ENCODE data around the gene PPP4R2. TPM values are rescaled to one million over a fixed set of nuclear protein-coding genes. Genes with fewer than 3 reads are reported as not detected.

Gene PPP4R2
- total and polyA plus RNA-seq, 2 donors (not counting 3 experiments of a cell fraction or from before 2014, with no cell fraction given): 6.5 to 74.4 TPM

GRCh38 chr3:73072634-73073033 is 76.0 kb downstream of the PPP4R2 start:
- H3K4me3 ChIP-seq (replicated peaks in 1 of 3; ENCODE audit: insufficient read depth in 1 of 3, low read depth in 1 of 3, low read length in 3 of 3): no peak overlapping the region
- dilution Hi-C loops (cut with MboI; ENCODE audit: extremely low pct_ligation_motif_present, low sequenced_read_pairs): no loop called here
- ChIA-PET POLR2A (no interaction called here), CTCF (interaction anchor here (0.9 to 1.7 kb wide), 3 partner anchors 15 to 221 kb away, joined by 3 to 8 read pairs (median 4); no protein-coding TSS in a partner anchor)
- no peak overlapping the region for H3K27ac ChIP-seq (ENCODE audit: insufficient read depth, low read depth, low read length)
- H3K4me2 ChIP-seq (ENCODE audit: insufficient read depth, low read length): no peak overlapping the region
- H3K79me2 ChIP-seq (ENCODE audit: control insufficient read depth, insufficient read depth, low read length): no peaks in the 10 kb centered on the region
- intact Hi-C loops (cut with micrococcal nuclease): no loop called here
- no peak overlapping the region for H3K9ac ChIP-seq (replicated peaks; ENCODE audit: extremely low read depth, insufficient read depth, low read length)
- FAIRE-seq (no peak), DNase-seq (ENCODE audit: low read depth, low spot score) (no peak)
- no peak overlapping the region for H2AFZ ChIP-seq (ENCODE audit: low read depth, low read length)
- no TSS peak for BruUV-seq (replicated peaks)
- H3K9me3 ChIP-seq (replicated peaks; ENCODE audit: control insufficient read depth, insufficient read depth, low read length): no peaks in the 10 kb centered on the region
- H3K9me1 ChIP-seq (replicated peaks; ENCODE audit: control insufficient read depth, extremely low read depth, insufficient read depth, low read length): no peaks in the 10 kb centered on the region
- no peaks in the 10 kb centered on the region for H3K4me1 ChIP-seq (ENCODE audit: control insufficient read depth, extremely low read depth, insufficient read depth, low read length)
- H4K20me1 ChIP-seq (replicated peaks; ENCODE audit: control insufficient read depth, extremely low read depth, insufficient read depth, low read length): no peaks in the 10 kb centered on the region
- no peaks in the 10 kb centered on the region for H3K27me3 ChIP-seq (ENCODE audit: control insufficient read depth in 2 of 2, insufficient read depth in 2 of 2, low read length in 2 of 2)
- H3K36me3 ChIP-seq (ENCODE audit: control insufficient read depth in 2 of 2, extremely low read depth in 1 of 2, insufficient read depth in 2 of 2, low read length in 2 of 2): no peaks in the 10 kb centered on the region
- TF ChIP-seq POLR2A (IDR thresholded peaks at IDR 0.05; ENCODE audit: low read depth, low read length) (no peak), MYC (IDR thresholded peaks at IDR 0.05; ENCODE audit: low read depth, low read length) (no peak), CTCF (IDR thresholded peaks at IDR 0.05; ENCODE audit: extremely low read depth in 1 of 2, insufficient read depth in 1 of 2, low read depth in 1 of 2, low read length in 2 of 2) (no peak), EZH2 (IDR thresholded peaks at IDR 0.05; ENCODE audit: borderline replicate concordance, low read depth, low read length, severe bottlenecking) (no peak), MAX (IDR thresholded peaks at IDR 0.05; ENCODE audit: insufficient read depth, insufficient read length) (no peak), GATA2 (IDR thresholded peaks at IDR 0.05; ENCODE audit: insufficient read depth, insufficient read length, low read depth, low read length) (no peak), FOS (IDR thresholded peaks at IDR 0.05; ENCODE audit: borderline replicate concordance, insufficient read depth, low read length) (no peak), POLR2AphosphoS5 (IDR thresholded peaks at IDR 0.05; ENCODE audit: insufficient read depth, low read depth, low read length) (no peak), JUN (IDR thresholded peaks at IDR 0.05; ENCODE audit: borderline replicate concordance, insufficient read depth, insufficient read length, low read depth) (no peak)

Data from endothelial cell of umbilical vein (primary cell).